GM20000 (cell line): ENCODE results near the gene MAPK13.

ENCODE experiments used
- DNase-seq: peaks from one replicate; pipeline ENCODE4 v3.0.0; 2012; ENCODE audit warnings: low spot score
- CTCF ChIP-seq: IDR thresholded peaks from 2 replicates; pipeline ENCODE4 v1.5.1; 2012; ENCODE audit warnings: mild to moderate bottlenecking, control low read depth; ENCODE audit errors: extremely low read depth, missing control alignments

Gene MAPK13

GRCh38 chr6:36136034-36136433, 5.7 kb downstream of the MAPK13 start:
- no peak for TF ChIP-seq CTCF
- DNase-seq = no peak

GRCh38 chr6:36136551-36136950, 6.2 kb downstream of the MAPK13 start:
- no peak for DNase-seq
- no peak for TF ChIP-seq CTCF

- no peak for DNase-seq
- TF ChIP-seq CTCF = no peak
Observed at GRCh38 chr6:36138667-36139066, 8.4 kb downstream of the MAPK13 start.

GRCh38 chr6:36139431-36139830, 9.1 kb downstream of the MAPK13 start:
- DNase-seq = no peak
- no peak for TF ChIP-seq CTCF

GRCh38 chr6:36139991-36140710, 9.8 kb downstream of the MAPK13 start:
- DNase-seq = no peak
- TF ChIP-seq CTCF = no peak

GRCh38 chr6:36141091-36141490, 10.8 kb downstream of the MAPK13 start:
- DNase-seq = no peak
- no peak for TF ChIP-seq CTCF

- no peak for DNase-seq
- no peak for TF ChIP-seq CTCF
Observed at GRCh38 chr6:36141961-36142360, 11.6 kb downstream of the MAPK13 start.
